GM19351 (cell line): Measurements from ENCODE around the gene TSPAN7.

Experiments used
- ATAC-seq: cut with Tn5 transposase; IDR thresholded peaks from one replicate; pipeline ENCODE4 v1.9.1; 2021; ENCODE audit warnings: mild to moderate bottlenecking, moderate library complexity; ENCODE audit not compliant: unreplicated experiment

TSPAN7 gene

DNA sequence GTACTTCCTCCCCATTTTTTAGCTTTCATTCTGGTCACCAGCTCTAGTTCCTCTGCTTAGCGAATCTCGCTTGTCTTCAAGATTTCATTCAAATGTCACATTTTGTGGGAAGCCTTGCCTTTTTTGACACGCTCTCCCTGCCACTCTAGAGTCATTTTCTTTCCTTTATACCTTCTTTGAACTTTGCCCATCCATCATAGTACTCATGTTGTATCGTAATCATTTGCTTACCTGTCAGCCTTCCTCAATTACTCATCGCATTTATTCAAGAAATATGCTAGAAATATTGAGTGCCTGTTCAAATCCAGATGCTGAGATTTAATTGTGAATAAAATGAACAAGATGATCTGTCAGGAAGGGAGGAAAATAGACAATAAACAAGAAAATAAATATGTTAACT is 21.8 kb downstream of the TSPAN7 start:
- no peak for ATAC-seq

DNA sequence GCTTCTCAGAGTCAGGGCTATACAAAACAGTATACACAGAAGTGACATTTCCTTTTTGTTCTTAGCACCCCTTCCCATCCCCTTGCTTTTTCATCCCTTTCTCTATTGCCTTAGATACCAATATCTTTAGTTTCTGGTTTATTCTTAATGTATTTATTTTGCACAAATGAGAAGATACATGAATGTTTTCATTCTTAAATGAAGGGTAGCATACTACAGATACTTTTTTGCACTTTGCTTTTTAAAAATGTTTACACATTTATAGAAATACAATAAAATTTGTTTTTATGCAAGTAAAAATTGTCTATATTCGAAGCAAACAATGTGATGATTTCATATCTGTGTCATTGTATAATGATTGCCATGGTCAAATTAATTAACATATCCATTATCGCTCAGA is 33.1 kb downstream of the TSPAN7 start:
- no peak for ATAC-seq

GRCh38 chrX:38595801-38596200 is 34.5 kb downstream of the TSPAN7 start:
- ATAC-seq, result no peak

DNA sequence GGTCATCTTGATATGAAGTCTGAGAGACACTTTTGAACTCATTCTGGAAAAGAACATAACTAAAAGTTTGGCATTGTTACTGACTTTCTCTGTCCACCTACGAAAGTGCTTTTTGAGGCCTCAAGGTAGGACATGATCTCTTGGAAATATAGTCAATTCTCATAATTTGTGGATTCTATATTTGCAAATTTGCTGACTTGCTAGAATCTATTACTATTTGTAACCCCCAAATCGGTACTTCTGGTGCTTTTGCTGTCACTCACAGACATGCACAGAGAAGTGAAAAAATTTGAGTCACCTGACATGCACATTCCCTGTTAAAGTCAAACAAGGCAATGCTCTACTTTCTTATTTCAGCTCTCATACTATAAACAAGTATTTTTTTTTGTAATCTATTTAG is 35.6 kb downstream of the TSPAN7 start:
- ATAC-seq, result no peak

GRCh38 chrX:38599796-38600755 is 38.7 kb downstream of the TSPAN7 start:
- ATAC-seq, result no peak

DNA sequence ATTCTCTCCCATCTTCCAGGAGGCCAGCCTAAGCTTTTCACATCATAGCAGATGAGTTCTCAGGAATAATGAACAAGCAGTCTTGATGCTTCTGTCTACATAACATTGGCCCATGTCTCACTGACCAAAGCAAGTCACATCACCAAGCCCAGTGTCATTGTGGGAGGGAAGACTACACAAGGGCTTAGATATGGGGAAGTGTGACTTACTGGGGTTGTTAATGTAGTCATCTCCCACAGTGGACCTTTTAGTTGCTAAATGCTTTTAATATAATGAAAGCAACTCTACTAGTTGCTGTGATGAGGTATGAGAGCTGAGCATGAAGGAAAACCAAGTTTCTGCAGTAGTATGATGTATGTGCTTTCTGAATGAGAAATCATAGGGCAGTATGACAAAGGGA is 40.5 kb downstream of the TSPAN7 start:
- ATAC-seq, result no peak

GRCh38 chrX:38606821-38607220 is 45.5 kb downstream of the TSPAN7 start:
- no peak for ATAC-seq

GRCh38 chrX:38607976-38608375 is 46.6 kb downstream of the TSPAN7 start:
- ATAC-seq, result no peak

- no peak for ATAC-seq
Measured at GRCh38 chrX:38610849-38611248, 49.5 kb downstream of the TSPAN7 start.

DNA sequence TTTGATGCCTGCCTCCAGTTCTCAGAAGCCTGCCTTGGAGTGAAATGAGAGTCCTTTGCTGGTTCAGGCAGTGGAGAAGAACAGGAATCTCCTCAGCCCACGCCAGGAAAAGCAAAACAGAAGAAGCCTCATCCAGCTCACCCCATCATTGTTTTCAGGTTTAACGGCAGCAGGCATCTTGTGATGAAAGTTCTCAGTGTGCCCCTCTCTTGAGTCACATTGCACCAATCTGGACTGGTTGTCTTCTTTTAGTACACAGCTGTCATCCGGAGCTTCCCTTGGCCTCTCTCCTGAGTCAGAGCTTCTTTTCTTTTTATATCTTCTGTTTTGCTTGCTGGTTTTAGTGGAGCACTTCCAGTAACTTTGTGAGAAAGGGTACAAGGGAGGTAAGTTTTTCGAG is 50.9 kb downstream of the TSPAN7 start:
- no peak for ATAC-seq

GRCh38 chrX:38614485-38614884 is 53.1 kb downstream of the TSPAN7 start:
- ATAC-seq, result no peak

DNA sequence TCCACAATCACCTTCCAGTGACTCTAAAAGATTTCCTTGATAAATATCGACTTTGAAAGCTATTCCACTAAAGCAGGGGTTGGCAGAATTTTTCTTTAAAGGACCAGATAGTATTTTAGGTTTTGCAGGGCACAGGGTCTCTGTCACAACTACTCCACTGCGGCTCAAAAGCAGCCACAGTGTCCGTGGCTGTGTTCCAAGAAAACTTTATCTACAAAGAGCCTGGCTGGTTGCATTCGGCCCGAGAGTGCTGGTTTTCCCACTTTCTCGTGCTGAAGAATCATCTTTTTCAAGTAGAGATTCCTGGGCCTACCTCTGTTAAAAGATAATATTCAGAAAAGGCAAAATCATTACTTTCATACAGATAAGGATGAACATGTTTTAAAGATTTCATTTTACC is 55.6 kb downstream of the TSPAN7 start:
- no peak for ATAC-seq

GRCh38 chrX:38618180-38618579 is 56.8 kb downstream of the TSPAN7 start:
- no peak for ATAC-seq

GRCh38 chrX:38620623-38621022 is 59.3 kb downstream of the TSPAN7 start:
- no peak for ATAC-seq

DNA sequence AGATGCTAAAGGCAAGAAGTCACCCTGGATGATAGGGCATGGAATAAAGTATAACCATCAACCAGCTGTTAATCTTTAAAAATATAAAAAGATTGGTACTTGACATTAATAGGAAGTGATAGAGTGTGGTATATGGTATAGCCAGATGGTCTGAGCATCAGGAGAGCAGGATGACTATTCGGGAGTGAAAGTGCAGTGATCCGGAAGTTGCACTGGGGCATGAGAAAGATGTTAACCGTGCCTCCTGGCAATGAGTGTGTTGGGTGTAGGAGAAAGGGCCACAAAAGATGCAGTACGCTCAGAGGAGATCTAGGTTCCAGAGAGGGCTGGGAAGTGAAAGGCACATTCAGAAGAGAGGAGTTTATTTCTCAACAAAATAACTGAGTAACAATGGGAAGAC is 65.0 kb downstream of the TSPAN7 start:
- no peak for ATAC-seq

DNA sequence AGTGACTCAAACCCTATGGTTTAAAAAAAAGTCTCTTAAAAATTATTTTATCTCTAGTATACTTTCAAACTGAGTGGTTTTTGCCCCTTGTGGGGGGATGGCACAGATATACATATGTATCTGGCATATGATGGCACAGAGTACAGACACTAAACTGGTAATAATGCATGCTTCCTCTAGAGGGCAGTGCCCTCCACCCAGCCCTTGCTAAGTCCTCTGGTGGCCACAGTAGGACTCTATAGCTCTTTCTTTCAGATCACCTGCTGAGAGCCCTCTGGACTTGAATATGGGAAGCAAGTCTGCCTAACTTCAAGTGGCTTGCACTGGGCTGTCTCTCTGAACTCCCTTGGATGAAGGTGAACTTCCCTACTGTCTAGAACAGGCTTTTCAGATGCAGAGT is 66.3 kb downstream of the TSPAN7 start:
- ATAC-seq, result peak; percentile 96

DNA sequence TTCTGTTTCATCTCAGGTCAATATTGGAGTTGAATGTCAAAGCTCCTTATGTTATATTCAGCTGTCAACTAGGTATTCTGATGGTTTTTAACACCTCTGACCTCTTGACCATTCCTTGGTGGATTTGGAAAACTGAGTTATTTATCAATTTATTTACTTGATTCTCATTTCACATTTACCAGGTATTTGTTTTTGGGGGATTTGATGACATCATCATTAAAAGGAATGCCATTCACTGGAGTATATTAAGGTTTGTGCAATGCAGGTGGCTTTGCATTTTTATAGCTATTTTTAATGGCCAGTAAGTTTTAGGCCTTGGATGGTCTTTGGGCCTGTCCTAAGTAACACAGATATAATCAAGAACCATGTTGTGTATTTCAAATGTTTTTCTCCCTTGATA is 67.2 kb downstream of the TSPAN7 start:
- ATAC-seq, result no peak

DNA sequence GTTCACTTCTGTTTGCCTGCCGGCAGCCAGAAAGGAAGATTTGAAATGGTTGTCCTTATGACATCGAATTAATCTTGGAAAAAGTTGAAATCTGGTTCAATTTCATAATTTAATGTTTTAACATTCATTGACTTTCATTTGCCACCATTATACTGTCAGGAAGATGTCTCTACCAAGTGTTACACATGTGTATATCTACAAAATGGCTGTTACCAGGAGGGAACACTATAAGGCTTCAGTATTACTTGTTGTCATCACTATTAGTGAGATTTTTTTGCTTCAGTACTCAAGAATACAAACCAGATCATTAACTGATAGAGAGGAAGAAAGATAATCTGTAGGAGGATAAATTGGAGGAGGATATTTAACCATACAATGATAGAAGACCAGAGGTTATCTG is 71.2 kb downstream of the TSPAN7 start:
- ATAC-seq, result no peak

DNA sequence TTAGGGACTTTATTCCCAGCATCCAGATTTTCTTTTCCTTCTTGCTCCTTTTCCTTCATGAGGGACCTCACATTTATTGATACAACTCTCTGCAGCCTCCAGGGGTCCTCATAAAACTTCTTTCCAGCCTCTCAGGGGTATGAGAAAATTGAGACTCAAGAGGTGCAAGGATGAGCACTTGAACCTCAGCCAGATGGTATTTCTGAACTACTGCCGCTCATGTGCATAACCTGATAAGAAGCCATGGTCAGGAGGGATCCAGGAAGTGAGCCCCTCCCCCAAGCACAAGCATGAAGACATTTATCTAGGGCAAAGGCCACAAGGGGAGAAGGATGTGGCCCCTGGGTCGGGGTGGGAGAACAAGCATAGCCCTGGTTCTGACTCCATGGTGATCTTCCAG is 73.3 kb downstream of the TSPAN7 start:
- ATAC-seq, result no peak

GRCh38 chrX:38636949-38637819 is 75.8 kb downstream of the TSPAN7 start:
- ATAC-seq, result no peak

- no peak for ATAC-seq
Measured at GRCh38 chrX:38638952-38639529, 77.7 kb downstream of the TSPAN7 start.

DNA sequence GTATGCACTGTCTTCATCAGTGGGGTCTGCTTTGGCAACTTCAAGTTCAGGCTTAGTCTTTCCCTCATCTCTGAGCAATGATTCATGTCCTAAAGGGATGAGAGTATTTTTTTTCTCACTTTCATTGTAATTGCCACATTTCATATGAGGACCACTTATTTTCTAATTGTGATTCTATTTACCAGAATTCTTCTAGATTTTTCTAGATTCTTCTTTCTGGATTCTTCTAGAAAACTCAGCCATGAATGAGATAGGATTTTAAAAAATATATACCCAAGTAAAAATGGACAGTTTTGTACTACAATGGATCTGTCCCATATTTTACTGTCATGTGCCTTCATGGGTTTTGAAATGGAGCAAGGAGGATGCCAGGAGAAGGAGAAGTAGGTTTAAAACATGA is 78.4 kb downstream of the TSPAN7 start:
- no peak for ATAC-seq
